ENCODE measurements around the gene MIB1.

The MIB1 gene

DNA sequence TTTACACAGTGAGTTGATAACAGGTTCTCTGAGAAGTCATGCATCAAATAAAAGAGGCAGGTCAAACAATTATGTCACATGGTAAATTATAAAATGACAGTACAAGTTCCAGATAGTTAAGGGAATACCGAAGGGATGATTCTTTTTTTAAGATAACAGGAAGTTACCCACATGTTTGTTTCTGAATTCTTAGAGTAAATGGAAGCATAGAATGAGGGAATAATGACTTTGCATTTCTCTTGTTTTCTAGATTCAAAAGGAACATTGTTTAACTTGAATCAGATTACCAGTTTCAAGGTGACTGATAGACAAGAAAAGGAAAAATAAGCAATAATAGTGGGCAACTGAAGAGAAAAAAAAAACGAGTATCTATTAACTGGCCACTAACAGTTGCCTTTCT is 124.5 kb downstream of the MIB1 start:
- Mint-ChIP-seq H3K27me3 (no peaks in the 10 kb centered on the region), H3K4me3 (no peak overlapping the region), H3K9me3 (no peaks in the 10 kb centered on the region), H3K36me3 (peaks cover 24% of the 10 kb centered on the region), H3K27ac (no peak overlapping the region), H3K4me1 (no peaks in the 10 kb centered on the region)
- ATAC-seq: no peak

- no peaks in the 10 kb centered on the region for H3K27me3 Mint-ChIP-seq
- no peak overlapping the region for H3K27ac Mint-ChIP-seq
- H3K36me3 Mint-ChIP-seq: peaks cover 25% of the 10 kb centered on the region
- no peak overlapping the region for H3K4me3 Mint-ChIP-seq
- peaks cover 3% of the 10 kb centered on the region for H3K9me3 Mint-ChIP-seq
- no peak for ATAC-seq
- no peaks in the 10 kb centered on the region for H3K4me1 Mint-ChIP-seq
Observed at GRCh38 chr18:21868770-21869169, 128.2 kb downstream of the MIB1 start.

GRCh38 chr18:21889570-21889969 is 149.0 kb downstream of the MIB1 start:
- H3K4me3 Mint-ChIP-seq: no peak overlapping the region
- no peak overlapping the region for H3K27ac Mint-ChIP-seq
- H3K27me3 Mint-ChIP-seq: peaks cover 20% of the 10 kb centered on the region
- no peak for ATAC-seq
- no peaks in the 10 kb centered on the region for H3K4me1 Mint-ChIP-seq
- H3K9me3 Mint-ChIP-seq: peaks cover 3% of the 10 kb centered on the region
- H3K36me3 Mint-ChIP-seq: no peaks in the 10 kb centered on the region

- Mint-ChIP-seq H3K27me3 (peaks cover 42% of the 10 kb centered on the region), H3K4me3 (no peak overlapping the region), H3K36me3 (no peaks in the 10 kb centered on the region), H3K9me3 (peaks cover 3% of the 10 kb centered on the region), H3K4me1 (peaks cover 9% of the 10 kb centered on the region), H3K27ac (no peak overlapping the region)
- ATAC-seq: no peak
Observed at GRCh38 chr18:21894619-21895367, 154.2 kb downstream of the MIB1 start.

- Mint-ChIP-seq H3K36me3 (no peaks in the 10 kb centered on the region), H3K4me1 (peaks cover 9% of the 10 kb centered on the region), H3K9me3 (no peaks in the 10 kb centered on the region), H3K4me3 (no peak overlapping the region), H3K27ac (no peak overlapping the region), H3K27me3 (peaks cover 36% of the 10 kb centered on the region)
- peak; percentile 8 for ATAC-seq
Observed at GRCh38 chr18:21896732-21897336, 156.2 kb downstream of the MIB1 start.

DNA sequence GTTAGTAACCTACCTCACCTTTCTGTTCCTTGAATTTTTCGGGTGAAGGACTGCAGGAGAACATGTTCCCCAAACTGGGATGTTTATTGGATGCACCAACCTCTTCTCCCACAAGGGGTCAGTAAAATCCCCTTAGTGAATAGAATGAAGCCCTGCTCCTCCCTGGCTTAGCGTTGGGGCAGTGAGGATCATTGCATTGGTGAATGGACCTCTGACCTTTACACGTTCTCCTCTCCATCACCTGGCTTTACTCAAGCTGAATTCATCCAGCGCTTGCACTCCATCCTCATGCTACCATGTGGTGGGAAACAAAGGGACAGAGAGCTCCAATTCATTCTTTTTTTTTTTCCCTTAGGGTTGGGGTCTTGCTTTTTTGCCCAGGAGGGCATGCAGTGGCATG is 157.2 kb downstream of the MIB1 start:
- H3K36me3 Mint-ChIP-seq: no peaks in the 10 kb centered on the region
- no peaks in the 10 kb centered on the region for H3K9me3 Mint-ChIP-seq
- ATAC-seq: no peak
- peaks cover 9% of the 10 kb centered on the region for H3K4me1 Mint-ChIP-seq
- H3K27me3 Mint-ChIP-seq: peaks cover 36% of the 10 kb centered on the region
- no peak overlapping the region for H3K27ac Mint-ChIP-seq
- no peak overlapping the region for H3K4me3 Mint-ChIP-seq

DNA sequence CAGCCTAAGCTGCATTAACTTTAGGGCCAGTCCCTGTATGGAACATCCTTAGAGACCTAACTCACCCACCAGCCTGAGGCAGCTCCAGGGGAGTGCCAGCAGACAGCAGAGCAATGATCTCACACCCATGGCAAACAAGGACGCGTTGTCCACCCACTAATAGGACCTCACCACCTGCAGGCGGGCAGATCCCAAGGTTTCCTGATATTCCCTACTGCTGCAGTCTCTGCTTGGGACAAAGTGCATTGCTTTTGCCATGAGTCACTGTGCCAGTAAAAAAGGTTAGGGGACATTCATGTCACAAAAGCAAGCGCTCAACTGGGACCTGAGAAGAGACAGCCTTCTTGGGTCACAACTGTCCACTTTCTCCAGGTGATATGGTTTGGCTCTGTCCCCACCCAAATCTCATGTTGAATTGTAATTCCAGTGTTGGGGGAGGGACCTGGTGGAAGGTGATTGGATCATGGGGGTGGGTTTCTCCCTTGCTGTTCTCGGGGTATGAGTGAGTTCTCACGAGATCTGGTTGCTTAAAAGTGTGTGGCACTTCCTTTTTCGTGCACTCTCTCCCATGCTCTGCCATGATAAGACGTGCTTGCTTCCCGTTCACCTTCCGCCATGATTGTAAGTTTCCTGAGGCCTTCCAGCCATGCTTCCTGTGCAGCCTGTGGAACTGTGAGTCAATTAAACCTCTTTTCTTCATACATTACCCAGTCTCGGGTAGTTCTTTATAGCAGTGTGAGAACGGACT is 160.2 kb downstream of the MIB1 start:
- Mint-ChIP-seq H3K27me3 (peaks cover 37% of the 10 kb centered on the region), H3K9me3 (no peaks in the 10 kb centered on the region), H3K27ac (no peak overlapping the region), H3K36me3 (no peaks in the 10 kb centered on the region), H3K4me1 (peaks cover 9% of the 10 kb centered on the region), H3K4me3 (no peak overlapping the region)
- no peak for ATAC-seq

DNA sequence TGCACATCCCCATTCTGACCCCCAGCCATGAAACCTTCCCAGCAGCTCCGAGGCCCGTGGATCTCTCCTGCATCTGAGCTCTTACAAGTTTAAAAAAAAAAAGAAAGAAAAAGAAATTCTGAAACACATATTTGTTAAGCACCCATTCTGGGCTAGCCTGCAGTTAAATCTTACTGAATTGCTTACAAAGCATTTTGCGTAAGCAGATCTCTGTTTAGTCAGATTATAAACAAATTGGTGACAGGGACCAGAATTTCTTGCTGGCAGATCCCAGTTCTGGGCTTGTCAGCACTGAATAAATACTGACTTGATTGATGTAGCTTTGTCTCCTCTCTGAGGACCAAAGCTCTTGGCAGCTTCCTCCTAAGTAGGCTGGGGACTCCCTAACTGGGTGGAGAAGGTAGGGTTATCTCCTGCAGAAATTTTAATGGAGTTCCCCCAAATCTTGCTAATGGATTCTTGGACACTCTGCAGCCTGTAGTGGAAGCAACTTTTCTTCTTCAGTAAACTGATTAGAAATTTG is 160.9 kb downstream of the MIB1 start:
- Mint-ChIP-seq H3K4me1 (peaks cover 9% of the 10 kb centered on the region), H3K4me3 (no peak overlapping the region), H3K27me3 (peaks cover 31% of the 10 kb centered on the region), H3K36me3 (no peaks in the 10 kb centered on the region), H3K27ac (no peak overlapping the region), H3K9me3 (no peaks in the 10 kb centered on the region)
- ATAC-seq: no peak

- peaks cover 16% of the 10 kb centered on the region for H3K27me3 Mint-ChIP-seq
- no peaks in the 10 kb centered on the region for H3K4me1 Mint-ChIP-seq
- H3K4me3 Mint-ChIP-seq: no peak overlapping the region
- no peak for ATAC-seq
- no peaks in the 10 kb centered on the region for H3K9me3 Mint-ChIP-seq
- no peak overlapping the region for H3K27ac Mint-ChIP-seq
- H3K36me3 Mint-ChIP-seq: no peaks in the 10 kb centered on the region
Observed at GRCh38 chr18:21903709-21904108, 163.1 kb downstream of the MIB1 start.

GRCh38 chr18:21904856-21905255 is 164.3 kb downstream of the MIB1 start:
- Mint-ChIP-seq H3K4me1 (no peaks in the 10 kb centered on the region), H3K27ac (no peak overlapping the region), H3K4me3 (no peak overlapping the region), H3K9me3 (no peaks in the 10 kb centered on the region), H3K27me3 (peaks cover 13% of the 10 kb centered on the region), H3K36me3 (no peaks in the 10 kb centered on the region)
- no peak for ATAC-seq

- H3K27me3 Mint-ChIP-seq: peaks cover 26% of the 10 kb centered on the region
- H3K4me1 Mint-ChIP-seq: no peaks in the 10 kb centered on the region
- H3K27ac Mint-ChIP-seq: no peak overlapping the region
- no peak for ATAC-seq
- no peaks in the 10 kb centered on the region for H3K36me3 Mint-ChIP-seq
- peaks cover 2% of the 10 kb centered on the region for H3K9me3 Mint-ChIP-seq
- H3K4me3 Mint-ChIP-seq: no peak overlapping the region
Observed at GRCh38 chr18:21907451-21907850, 166.9 kb downstream of the MIB1 start.

DNA sequence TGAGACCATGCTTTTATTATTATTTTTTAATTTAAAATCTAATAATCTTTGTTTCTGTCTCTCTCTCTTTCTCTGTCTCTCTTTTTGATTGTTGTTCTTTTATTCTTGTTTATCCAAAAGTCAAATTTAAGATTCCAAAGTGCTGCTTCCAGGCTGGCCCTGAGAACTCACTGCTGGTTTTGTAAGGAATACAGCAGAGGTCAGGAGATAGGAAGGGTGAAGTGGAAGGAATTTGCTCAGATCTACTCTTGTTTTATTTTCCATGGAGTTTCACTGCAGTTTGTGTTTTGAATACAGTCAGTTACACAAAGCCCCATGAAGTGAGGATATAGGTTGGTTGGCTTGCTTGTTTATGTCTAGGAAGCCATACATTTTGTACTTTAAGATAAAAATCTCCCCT is 168.1 kb downstream of the MIB1 start:
- ATAC-seq: no peak
- Mint-ChIP-seq H3K4me1 (no peaks in the 10 kb centered on the region), H3K27ac (no peak overlapping the region), H3K36me3 (no peaks in the 10 kb centered on the region), H3K9me3 (peaks cover 2% of the 10 kb centered on the region), H3K27me3 (peaks cover 28% of the 10 kb centered on the region), H3K4me3 (no peak overlapping the region)

- no peak for ATAC-seq
- Mint-ChIP-seq H3K36me3 (no peaks in the 10 kb centered on the region), H3K4me1 (no peaks in the 10 kb centered on the region)
Observed at GRCh38 chr18:21910906-21911305, 170.3 kb downstream of the MIB1 start.

DNA sequence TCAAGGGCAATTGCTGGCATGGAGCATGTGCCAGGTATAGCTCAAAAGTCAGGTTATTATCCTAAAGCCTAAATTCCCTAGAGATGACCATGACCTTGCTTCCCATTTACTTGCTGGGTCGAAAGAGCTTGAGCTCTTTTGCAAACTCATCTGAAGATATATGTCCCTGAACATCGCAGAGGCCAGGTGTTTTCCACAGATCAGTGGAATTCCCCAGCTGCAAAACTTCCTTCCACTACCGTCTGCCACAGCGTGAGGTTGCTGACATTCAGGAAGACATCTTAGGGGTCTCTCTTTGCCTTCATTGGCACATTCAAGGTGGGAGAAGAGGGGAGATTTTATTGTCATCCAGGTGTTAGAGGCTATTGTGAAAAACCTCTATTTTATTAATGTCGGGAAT is 171.0 kb downstream of the MIB1 start:
- Mint-ChIP-seq H3K27me3 (peaks cover 19% of the 10 kb centered on the region), H3K4me1 (no peaks in the 10 kb centered on the region), H3K9me3 (peaks cover 6% of the 10 kb centered on the region), H3K36me3 (no peaks in the 10 kb centered on the region), H3K27ac (no peak overlapping the region), H3K4me3 (no peak overlapping the region)
- no peak for ATAC-seq

More at GRCh38 chr18:21910906-21911305, 170.3 kb downstream of the MIB1 start:
- H3K27me3 Mint-ChIP-seq: peaks cover 19% of the 10 kb centered on the region
- H3K4me3 Mint-ChIP-seq: no peak overlapping the region
- H3K27ac Mint-ChIP-seq: no peak overlapping the region
- H3K9me3 Mint-ChIP-seq: peaks cover 3% of the 10 kb centered on the region

DNA sequence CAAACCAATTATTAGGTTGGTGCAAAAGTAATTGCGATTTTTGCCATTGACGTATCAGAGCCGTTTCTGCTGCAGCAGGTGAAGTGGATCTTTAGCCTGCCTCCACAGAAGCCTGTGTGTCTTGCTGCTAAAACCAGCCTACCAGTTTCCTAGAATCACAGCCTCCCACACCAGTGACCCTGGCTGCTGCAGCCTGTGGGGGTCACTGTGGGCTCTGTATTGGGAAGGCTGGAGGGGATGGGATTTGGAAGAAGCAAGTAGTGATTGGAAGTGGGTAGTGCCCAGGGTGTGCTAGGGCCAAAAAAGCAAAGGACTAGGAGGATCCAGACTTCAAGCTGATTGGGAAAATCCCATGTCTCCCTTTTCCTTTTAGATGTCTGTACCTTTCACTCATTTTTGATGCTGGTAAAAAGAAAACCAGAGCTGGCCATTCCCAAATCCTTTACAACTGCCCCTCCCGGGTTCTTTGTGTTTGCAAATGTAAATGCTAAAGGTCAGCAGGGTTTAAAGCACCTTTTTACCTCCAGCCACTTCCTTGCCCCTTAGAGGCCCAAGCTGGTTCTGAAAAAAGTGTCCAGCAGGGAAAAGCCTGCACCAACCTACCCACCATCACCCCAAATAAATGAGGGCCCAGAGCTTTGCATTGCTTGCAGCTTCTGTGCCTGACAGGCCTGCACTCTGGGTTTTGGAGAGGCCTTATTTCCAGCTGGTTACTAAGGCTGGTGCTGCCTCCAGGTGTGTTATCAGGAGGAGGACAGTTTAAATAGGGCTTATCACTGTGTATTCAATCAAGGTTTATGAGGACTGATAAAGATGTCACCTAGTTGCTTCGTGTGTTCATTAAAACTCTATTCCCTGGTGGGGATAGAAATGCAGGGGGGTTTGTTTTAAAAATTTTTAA is 172.0 kb downstream of the MIB1 start:
- H3K9me3 Mint-ChIP-seq: peaks cover 6% of the 10 kb centered on the region
- ATAC-seq: no peak
- H3K27me3 Mint-ChIP-seq: peaks cover 19% of the 10 kb centered on the region

More for the DNA sequence above, 172.0 kb downstream of the MIB1 start:
- Mint-ChIP-seq H3K27ac (no peak overlapping the region), H3K4me1 (no peaks in the 10 kb centered on the region), H3K36me3 (no peaks in the 10 kb centered on the region), H3K4me3 (no peak overlapping the region)

Data from stimulated activated memory B cell treated with anti-CD40 and anti-IgM and Interleukin-4, amounts not matched to agents 10 μg/mL and 1 μg/mL and 100 μg/mL, for 72 hours (primary cell).